ENCODE data around the gene PTPRN2.

PTPRN2 gene

DNA sequence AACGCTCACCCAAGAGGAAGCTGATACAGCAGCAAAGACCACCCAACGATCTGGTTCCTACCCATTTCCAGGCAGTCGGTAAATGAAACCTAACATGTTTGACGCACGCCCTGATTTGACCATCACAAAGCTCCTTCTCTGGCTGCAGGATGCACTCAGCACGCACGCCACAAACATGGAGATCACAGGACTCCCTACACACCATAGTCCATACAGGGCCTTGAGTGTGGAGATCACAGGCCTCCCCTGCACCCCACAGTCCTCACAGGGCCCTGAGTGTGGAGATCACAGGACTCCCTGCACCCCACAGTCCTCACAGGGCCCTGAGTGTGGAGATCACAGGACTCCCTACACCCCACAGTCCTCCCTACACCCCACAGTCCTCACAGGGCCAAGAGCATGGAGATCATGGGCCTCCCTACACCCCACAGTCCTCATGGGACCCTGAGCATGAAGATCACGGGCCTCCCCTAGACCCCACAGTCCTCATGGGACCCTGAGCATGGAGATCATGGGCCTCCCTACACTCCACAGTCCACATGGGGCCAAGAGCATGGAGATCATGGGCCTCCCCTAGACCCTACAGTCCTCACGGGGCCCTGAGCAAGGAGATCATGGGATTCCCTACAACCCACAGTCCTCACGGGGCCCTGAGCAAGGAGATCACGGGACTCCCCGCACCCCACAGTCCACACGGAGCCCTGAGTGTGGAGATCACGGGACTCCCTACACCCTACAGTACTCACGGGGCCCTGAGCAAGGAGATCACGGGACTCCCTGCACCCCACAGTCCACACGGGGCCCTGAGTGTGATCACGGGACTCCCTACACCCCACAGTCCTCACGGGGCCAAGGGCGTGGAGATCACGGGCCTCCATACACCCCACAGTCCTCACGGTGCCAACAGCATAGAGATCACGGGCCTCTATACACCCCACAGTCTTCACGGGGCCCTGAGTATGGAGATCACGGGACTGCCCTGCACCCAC is 841.6 kb downstream of the PTPRN2 start:
- Histone ChIP-seq H3K27ac (ENCODE audit: low read depth, low read length) (no peak overlapping the region), H3K27me3 (ENCODE audit: control insufficient read depth, insufficient read depth, low read length) (no peaks in the 10 kb centered on the region), H3K9ac (ENCODE audit: low read length) (no peak overlapping the region), H3K4me1 (ENCODE audit: control insufficient read depth, insufficient read depth, low read length) (no peaks in the 10 kb centered on the region), H3K36me3 (ENCODE audit: control insufficient read depth, insufficient read depth, low read length) (no peaks in the 10 kb centered on the region), H3K4me3 (ENCODE audit: low read length) (no peak overlapping the region)

DNA sequence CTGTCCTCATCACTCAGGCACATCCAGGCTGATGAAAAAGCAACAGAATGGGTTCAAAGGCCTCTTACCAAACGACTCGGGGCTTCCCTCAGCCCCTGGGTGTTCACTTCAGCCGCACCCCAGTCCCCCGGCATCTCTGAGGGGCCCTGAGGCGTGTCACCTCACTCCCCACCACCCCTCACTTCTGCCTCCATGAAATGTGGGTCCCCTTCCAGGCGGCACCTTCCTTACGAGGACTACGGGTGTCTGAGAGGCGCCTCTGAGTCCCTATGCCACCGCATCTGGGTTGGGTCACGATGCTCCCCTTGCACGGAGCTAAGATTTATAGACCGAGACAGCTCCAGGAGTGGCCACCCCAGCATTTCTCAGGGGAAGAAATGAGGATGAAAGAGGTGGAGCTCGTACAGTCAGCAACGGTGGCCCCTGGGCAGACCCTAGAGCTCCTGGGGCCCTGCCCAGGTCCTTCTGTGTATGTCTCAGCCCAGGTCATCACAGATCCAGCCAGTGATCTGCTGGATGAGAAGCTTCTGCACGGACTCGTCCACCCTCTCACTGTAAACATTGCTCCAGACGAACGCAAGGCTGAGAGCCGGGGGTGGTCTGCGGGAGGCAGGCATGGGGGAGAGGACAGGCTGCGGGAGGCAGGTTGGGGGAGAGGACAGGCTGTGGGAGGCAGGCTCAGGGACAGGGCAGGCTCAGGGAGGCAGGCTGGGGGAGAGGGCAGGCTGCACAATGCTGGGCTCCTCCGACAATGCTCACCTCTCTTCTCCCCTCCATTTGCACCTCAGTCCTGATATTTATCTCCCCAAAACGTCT is 842.6 kb downstream of the PTPRN2 start:
- H3K36me3 ChIP-seq (ENCODE audit: control insufficient read depth, insufficient read depth, low read length): no peaks in the 10 kb centered on the region
- H3K27ac ChIP-seq (ENCODE audit: low read depth, low read length): no peak overlapping the region
- H3K4me1 ChIP-seq (ENCODE audit: control insufficient read depth, insufficient read depth, low read length): no peaks in the 10 kb centered on the region
- H3K9ac ChIP-seq (ENCODE audit: low read length): no peak overlapping the region
- no peaks in the 10 kb centered on the region for H3K27me3 ChIP-seq (ENCODE audit: control insufficient read depth, insufficient read depth, low read length)
- no peak overlapping the region for H3K4me3 ChIP-seq (ENCODE audit: low read length)

DNA sequence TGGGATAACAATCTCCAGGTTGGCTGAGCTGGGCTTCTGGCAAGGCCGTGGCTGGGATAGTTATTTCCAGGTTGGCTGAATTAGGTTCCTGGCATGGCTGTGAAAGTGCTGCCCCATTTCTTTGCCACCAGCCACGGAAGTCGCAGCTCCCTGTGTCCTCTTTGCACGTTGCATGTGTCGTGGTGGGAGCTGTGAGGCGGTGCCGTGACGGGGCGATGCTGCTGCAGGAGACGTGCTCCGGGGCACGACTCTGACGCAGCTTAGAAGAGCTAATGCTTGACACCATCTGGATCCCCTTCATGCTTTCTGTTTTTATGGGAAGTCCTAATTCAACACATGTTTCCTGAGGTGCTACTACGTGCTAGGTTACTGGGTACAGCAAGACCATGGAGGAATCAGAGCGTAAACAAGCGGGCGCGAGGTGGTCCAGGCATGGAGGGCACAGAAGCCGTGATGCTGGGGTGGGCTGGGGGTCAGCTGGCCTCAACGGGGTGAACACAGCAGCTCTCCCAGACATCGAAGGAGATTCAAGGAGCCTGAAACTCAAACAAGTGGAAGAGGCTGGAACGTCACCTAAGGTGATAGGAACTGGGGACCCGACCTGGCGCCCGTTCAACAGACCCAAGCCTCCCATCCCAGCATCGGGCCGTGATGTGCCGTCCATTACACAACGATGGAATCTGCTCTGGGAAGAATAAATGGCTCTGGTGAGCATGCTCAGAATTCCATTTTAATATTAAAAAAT is 843.7 kb downstream of the PTPRN2 start:
- Histone ChIP-seq H3K27ac (ENCODE audit: low read depth, low read length) (no peak overlapping the region), H3K4me1 (ENCODE audit: control insufficient read depth, insufficient read depth, low read length) (no peaks in the 10 kb centered on the region), H3K9ac (ENCODE audit: low read length) (no peak overlapping the region), H3K36me3 (ENCODE audit: control insufficient read depth, insufficient read depth, low read length) (no peaks in the 10 kb centered on the region), H3K4me3 (ENCODE audit: low read length) (no peak overlapping the region), H3K27me3 (ENCODE audit: control insufficient read depth, insufficient read depth, low read length) (no peaks in the 10 kb centered on the region)

DNA sequence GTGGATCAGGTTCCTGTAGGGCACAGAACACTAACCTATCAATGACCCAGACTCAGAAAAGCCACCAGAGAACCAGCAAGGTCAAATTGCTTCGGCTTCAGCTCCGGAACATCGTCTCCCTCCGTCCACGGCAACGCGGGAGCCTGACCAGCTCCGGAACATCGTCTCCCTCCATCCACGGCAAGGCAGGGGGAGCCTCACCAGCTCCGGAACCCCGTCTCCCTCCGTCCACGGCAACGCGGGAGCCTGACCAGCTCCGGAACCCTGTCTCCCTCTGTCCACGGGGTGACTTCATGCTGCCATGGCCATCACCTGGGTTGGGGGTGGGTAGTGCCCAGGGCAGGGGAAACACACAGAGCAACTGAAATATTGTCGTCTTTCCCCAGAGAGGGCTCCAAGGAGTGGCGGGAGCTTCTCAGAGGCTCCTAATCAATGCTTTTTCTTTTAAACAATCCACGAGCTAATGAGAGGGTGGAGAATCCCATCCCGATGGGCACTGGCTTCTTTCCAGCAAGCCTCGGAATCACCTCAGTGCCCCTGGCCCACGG is 847.3 kb downstream of the PTPRN2 start:
- H3K9ac ChIP-seq (ENCODE audit: low read length): no peak overlapping the region

DNA sequence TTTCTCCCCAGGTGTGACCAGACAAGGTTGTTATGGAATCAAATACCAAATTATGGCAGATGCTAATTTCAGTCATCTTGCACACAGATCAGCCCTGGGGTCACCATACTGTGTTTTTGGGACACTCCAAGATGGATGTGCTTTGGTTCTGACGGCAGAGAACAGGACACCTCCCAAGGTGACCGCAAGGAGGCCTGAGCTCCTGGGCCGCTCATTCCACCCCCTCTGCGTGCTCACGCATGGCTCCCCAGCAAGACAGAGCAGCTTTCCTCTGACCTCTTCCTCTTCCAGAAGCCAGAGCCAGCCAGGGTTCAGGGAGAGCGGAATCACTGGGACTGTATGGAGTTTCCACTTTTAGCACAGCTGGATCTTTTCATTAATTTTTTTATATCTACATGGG is 848.0 kb downstream of the PTPRN2 start:
- Histone ChIP-seq H3K27ac (ENCODE audit: low read depth, low read length) (no peak overlapping the region), H3K27me3 (ENCODE audit: control insufficient read depth, insufficient read depth, low read length) (no peaks in the 10 kb centered on the region), H3K36me3 (ENCODE audit: control insufficient read depth, insufficient read depth, low read length) (no peaks in the 10 kb centered on the region), H3K4me1 (ENCODE audit: control insufficient read depth, insufficient read depth, low read length) (no peaks in the 10 kb centered on the region), H3K4me3 (ENCODE audit: low read length) (no peak overlapping the region), H3K9ac (ENCODE audit: low read length) (no peak overlapping the region)

More for the DNA sequence above, 847.3 kb downstream of the PTPRN2 start:
- no peaks in the 10 kb centered on the region for H3K36me3 ChIP-seq (ENCODE audit: control insufficient read depth, insufficient read depth, low read length)
- no peak overlapping the region for H3K27ac ChIP-seq (ENCODE audit: low read depth, low read length)
- no peak overlapping the region for H3K4me3 ChIP-seq (ENCODE audit: low read length)
- H3K4me1 ChIP-seq (ENCODE audit: control insufficient read depth, insufficient read depth, low read length): no peaks in the 10 kb centered on the region
- no peaks in the 10 kb centered on the region for H3K27me3 ChIP-seq (ENCODE audit: control insufficient read depth, insufficient read depth, low read length)

DNA sequence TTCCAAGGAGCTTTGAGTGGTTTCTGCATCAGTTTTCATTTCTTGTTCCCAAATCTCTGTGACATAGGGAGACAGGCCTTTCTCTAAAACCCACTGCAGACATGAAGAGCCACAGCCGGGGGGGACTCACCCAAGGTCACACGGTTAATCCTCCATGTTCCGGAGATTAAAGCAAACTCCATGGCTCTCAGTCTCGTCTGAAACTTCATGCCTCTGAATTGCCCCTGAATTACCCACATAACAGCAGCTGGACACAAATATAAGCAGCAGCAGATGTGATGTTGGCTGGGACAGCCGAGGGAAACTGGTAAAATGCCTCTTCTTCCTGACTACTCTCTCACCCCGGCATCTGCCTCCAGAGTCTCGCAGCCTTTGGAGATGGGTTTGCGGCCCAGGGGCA is 848.6 kb downstream of the PTPRN2 start:
- Histone ChIP-seq H3K27ac (ENCODE audit: low read depth, low read length) (no peak overlapping the region), H3K4me1 (ENCODE audit: control insufficient read depth, insufficient read depth, low read length) (no peaks in the 10 kb centered on the region), H3K4me3 (ENCODE audit: low read length) (no peak overlapping the region), H3K27me3 (ENCODE audit: control insufficient read depth, insufficient read depth, low read length) (no peaks in the 10 kb centered on the region), H3K36me3 (ENCODE audit: control insufficient read depth, insufficient read depth, low read length) (no peaks in the 10 kb centered on the region), H3K9ac (ENCODE audit: low read length) (no peak overlapping the region)

DNA sequence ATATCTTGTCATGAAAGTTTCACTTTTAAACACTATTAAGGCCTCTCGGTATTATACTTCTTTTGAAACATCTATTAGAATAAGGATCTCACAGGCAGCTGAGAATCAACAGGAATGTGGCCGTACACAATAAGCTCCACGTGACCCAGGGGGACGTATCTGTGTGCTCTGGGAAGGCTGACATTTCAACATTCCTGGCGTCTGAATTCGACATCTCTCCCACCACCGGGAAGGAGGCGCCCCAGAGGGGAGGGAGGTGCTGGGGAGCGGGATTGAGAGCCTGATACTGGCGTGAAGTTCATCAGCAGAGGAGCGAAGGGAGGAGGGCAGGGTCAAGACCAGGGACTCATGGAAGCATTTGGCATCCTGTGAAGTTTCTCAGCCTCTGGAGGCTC is 849.6 kb downstream of the PTPRN2 start:
- no peak overlapping the region for H3K4me3 ChIP-seq (ENCODE audit: low read length)
- no peak overlapping the region for H3K9ac ChIP-seq (ENCODE audit: low read length)
- no peaks in the 10 kb centered on the region for H3K4me1 ChIP-seq (ENCODE audit: control insufficient read depth, insufficient read depth, low read length)
- no peak overlapping the region for H3K27ac ChIP-seq (ENCODE audit: low read depth, low read length)
- no peaks in the 10 kb centered on the region for H3K27me3 ChIP-seq (ENCODE audit: control insufficient read depth, insufficient read depth, low read length)
- H3K36me3 ChIP-seq (ENCODE audit: control insufficient read depth, insufficient read depth, low read length): no peaks in the 10 kb centered on the region

DNA sequence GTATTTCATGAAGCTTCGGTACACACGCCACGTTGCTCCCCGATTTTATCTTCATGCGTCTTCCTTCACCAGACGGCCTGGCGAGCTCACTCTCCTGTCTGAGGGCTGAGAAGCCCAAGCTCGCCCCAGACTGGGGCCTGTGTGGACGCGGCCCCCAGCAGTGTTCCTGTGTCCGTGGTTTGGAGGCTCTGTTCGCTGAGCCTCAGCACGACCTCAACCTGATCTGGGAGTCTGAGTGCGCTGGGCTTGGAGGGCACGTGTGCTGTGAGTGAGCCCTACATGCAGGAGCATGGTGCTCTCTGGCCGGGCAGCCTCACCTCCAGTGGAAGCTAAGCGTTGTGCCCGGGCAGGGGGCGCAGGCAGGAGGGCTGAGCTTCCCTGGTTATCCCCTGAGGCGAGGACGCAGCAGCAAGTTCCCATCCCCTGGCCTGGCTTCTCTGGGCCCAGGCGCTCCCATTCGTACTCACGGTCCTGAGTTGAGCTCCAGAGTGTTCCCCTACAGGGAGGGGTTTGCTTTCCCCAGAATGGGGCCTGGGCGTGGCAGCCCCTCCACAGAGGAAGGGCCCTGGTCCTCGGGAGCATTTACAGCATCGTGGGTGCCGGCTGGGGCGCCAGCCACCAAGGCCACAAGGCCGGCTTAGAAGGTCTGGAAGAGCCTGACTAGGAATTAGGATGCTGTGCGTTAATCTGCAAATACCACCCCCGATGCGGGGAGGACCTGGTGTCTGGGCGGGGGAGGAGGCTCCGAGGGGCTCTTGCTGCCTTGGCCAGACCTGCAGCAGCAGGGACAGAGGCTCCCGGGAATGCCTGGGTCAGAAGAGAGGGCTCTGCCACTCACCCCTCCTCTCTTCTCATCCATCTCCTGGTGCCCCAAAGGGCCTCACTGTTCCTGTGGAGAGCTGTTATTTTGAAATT is 850.2 kb downstream of the PTPRN2 start:
- no peak overlapping the region for H3K27ac ChIP-seq (ENCODE audit: low read depth, low read length)
- no peaks in the 10 kb centered on the region for H3K4me1 ChIP-seq (ENCODE audit: control insufficient read depth, insufficient read depth, low read length)
- H3K4me3 ChIP-seq (ENCODE audit: low read length): no peak overlapping the region
- H3K36me3 ChIP-seq (ENCODE audit: control insufficient read depth, insufficient read depth, low read length): no peaks in the 10 kb centered on the region
- no peak overlapping the region for H3K9ac ChIP-seq (ENCODE audit: low read length)
- H3K27me3 ChIP-seq (ENCODE audit: control insufficient read depth, insufficient read depth, low read length): no peaks in the 10 kb centered on the region

DNA sequence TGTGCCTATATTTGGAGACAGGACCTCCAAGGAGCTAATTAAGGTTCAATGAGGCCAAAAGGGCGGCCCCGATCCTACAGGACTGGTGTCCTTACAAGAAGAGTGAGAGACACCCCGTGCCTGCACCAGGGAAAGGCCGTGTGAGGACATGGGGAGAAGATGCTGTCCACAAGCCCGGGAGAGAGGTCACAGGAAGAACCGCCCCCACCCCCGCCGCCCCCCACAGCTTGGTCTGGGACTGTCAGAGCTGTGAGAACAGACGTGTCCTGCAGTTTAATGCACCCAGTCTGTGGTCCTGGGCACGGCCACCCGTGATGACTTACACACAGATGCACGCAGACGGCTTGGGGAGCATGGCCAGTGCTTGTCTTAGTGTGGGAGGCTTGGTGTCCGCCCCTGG is 851.3 kb downstream of the PTPRN2 start:
- H3K36me3 ChIP-seq (ENCODE audit: control insufficient read depth, insufficient read depth, low read length): no peaks in the 10 kb centered on the region
- H3K27ac ChIP-seq (ENCODE audit: low read depth, low read length): no peak overlapping the region
- no peaks in the 10 kb centered on the region for H3K4me1 ChIP-seq (ENCODE audit: control insufficient read depth, insufficient read depth, low read length)
- no peak overlapping the region for H3K9ac ChIP-seq (ENCODE audit: low read length)
- H3K4me3 ChIP-seq (ENCODE audit: low read length): no peak overlapping the region
- no peaks in the 10 kb centered on the region for H3K27me3 ChIP-seq (ENCODE audit: control insufficient read depth, insufficient read depth, low read length)

DNA sequence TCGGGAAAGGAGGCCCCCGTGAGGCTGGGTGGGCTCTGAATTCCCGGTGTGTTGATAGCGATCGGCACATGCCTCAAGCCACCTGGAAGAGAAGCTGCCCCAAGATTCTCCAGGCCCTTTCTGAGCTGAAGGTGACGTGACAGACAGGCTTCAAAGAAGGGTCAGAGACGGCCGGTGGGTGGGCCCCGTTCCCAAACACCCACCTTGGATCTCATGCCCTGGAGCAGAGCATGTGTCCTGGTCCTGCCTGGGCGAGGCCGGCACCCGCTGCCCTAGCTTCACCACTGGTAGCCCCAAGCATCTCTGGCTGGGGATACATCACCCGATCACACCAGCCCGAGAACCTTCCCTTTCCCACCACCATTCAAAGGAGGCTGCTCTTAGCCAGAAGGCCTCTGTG is 851.8 kb downstream of the PTPRN2 start:
- no peaks in the 10 kb centered on the region for H3K36me3 ChIP-seq (ENCODE audit: control insufficient read depth, insufficient read depth, low read length)
- H3K27ac ChIP-seq (ENCODE audit: low read depth, low read length): no peak overlapping the region
- no peak overlapping the region for H3K9ac ChIP-seq (ENCODE audit: low read length)
- no peaks in the 10 kb centered on the region for H3K27me3 ChIP-seq (ENCODE audit: control insufficient read depth, insufficient read depth, low read length)
- H3K4me1 ChIP-seq (ENCODE audit: control insufficient read depth, insufficient read depth, low read length): no peaks in the 10 kb centered on the region
- no peak overlapping the region for H3K4me3 ChIP-seq (ENCODE audit: low read length)
